GM18502 (cell line): ENCODE results near the gene GGACT.

ENCODE experiments used
- ATAC-seq: cut with Tn5 transposase; IDR thresholded peaks from one replicate; pipeline ENCODE4 v1.9.1; 2021; ENCODE audit warnings: mild to moderate bottlenecking; ENCODE audit not compliant: unreplicated experiment, poor library complexity

The GGACT gene

DNA sequence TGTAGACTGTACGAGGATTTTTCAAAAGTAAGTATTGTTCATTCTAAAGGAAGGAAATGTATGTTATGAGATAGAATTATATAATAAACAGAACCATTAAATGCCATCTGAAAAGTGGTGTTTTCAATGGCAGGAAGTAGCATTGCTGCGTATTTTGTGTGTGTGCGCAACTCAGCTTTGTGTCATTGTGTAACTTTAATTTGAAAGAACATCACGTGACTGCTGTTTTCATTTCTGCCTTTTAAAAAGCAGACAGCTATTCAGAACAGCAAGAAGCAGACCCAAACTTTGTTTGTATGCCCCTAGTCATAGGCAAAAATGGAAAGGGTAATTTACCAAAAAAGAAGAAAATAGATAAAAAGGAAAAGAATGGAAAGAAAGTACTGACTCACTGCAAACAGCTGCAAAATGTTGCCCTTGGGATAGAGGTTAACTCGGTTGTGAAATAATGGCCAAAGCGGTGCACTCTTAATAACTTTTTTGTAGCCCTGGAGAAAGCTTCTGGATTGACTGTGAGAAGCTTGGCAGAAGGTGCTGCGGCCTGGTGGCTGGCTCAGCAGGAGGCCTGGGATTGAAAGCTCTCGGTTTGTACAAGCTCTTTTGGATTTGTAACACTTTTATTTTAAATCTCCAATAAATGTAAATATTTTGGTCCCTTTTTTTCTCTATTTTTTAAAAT is 97.3 kb downstream of the GGACT start:
- ATAC-seq, result no peak

- no peak for ATAC-seq
These were observed 97.9 kb downstream of the GGACT start for GRCh38 chr13:100490692-100491091.

DNA sequence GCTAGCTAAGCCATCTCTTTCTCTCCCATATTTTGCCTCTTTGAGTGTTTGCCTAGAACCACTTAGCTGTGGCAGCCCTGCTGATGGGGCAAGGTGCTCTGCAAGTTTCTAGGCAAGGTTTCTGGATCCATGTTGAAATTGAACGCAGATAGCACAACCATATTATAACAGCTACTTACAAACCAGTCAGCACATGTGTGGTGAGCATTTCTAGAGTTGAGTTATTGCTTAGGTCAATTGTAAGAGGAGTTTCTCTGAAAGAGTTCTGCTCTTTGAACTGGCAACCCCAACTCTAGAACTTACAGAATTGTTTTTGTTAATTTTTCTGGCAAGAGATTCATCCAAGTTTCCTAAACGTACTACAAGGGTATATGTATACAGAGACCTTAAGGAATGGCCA is 103.3 kb downstream of the GGACT start:
- no peak for ATAC-seq

GRCh38 chr13:100484702-100485101 is 103.9 kb downstream of the GGACT start:
- ATAC-seq, result no peak

DNA sequence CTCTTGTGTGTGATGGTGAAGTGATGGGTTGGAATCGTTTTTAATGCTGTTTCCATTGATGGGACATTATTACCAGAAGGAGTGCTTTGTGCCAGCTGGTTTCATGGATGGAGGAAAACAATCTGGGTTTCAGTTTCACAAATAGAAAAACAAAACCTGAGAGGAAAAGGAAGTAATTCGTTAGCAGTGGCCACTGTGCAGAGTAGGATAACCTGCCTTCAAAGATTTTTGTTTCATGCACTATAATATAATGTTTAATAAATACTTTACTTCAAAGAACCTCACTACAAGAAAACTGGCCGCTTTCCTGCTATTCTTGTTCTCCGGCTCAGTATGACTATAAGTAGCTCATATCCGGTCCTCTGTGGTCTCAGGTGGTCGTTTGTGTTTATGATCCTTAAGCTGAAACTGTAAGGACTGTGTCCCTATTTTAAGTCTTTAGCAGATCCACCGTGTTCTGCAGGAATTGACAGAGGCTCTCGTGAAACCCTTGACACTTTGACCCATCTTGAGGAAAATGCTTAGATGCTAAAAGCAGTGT is 104.7 kb downstream of the GGACT start:
- ATAC-seq, result no peak

- ATAC-seq, result no peak
These were observed 105.5 kb downstream of the GGACT start for GRCh38 chr13:100483139-100483538.

DNA sequence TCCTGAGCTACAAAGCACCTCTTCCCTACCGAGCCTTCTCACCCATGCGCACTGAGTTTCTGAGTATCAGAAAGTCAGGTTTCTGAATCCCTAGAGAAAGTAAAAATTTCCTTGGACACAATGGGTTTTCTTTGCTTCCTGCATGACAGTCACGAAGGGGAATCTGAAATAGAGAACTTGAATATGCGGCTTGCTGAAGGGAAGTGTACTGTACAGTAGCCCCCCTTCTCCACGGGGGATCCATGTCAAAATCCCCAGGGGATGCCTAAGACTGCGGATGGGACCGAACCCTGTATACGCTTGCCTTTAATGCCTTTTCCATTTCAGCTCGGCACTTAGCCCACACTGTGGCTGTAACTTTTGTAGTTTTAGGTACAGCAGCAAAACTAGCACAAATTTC is 107.9 kb downstream of the GGACT start:
- ATAC-seq, result no peak
